Type B pancreatic cell (in vitro differentiated cells): ENCODE data around the gene PIEZO2. TPM values are rescaled to one million over a fixed set of nuclear protein-coding genes. Genes with fewer than 3 reads are reported as not detected.

Source experiments
- DNase-seq: peaks from one replicate; pipeline ENCODE4 v3.0.0; 2021; ENCODE audit warnings: mixed read lengths; ENCODE audit not compliant: unreplicated experiment; ENCODE audit errors: extremely low spot score
- H3K27ac Mint-ChIP-seq: 2 replicates; pipeline ENCODE4 v1.8.0; 2021; ENCODE audit warnings: mild to moderate bottlenecking, mixed read lengths
- H3K27me3 Mint-ChIP-seq: 2 replicates; pipeline ENCODE4 v1.8.0; 2021; ENCODE audit warnings: mixed read lengths
- H3K36me3 Mint-ChIP-seq: 2 replicates; pipeline ENCODE4 v1.8.0; 2021; ENCODE audit warnings: mixed read lengths
- H3K4me1 Mint-ChIP-seq: one replicate; pipeline ENCODE4 v1.8.0; 2021; ENCODE audit warnings: mixed read lengths; ENCODE audit not compliant: unreplicated experiment
- H3K4me3 Mint-ChIP-seq: 2 replicates; pipeline ENCODE4 v1.8.0; 2021; ENCODE audit warnings: mild to moderate bottlenecking, mixed read lengths
- H3K9me3 Mint-ChIP-seq: 2 replicates; pipeline ENCODE4 v1.8.0; 2021; ENCODE audit warnings: mixed read lengths
- total RNA-seq: library from RNA; stranded (reverse); gene quantifications from 2 replicates; pipeline ENCODE4 v1.2.1, GENCODE V29; 2021; ENCODE audit warnings: low replicate concordance
- TF ChIP-seq, protein P1 (sequence below): fragments of 200-600 bp; sonication (generic); conservative IDR thresholded peaks from 2 replicates; pipeline ENCODE4 v1.5.0; 2021; ENCODE audit warnings: antibody characterized with exemption, mild to moderate bottlenecking

Gene PIEZO2
- total RNA-seq, 1 donor from 2014 or later = 38.8 TPM

DNA sequence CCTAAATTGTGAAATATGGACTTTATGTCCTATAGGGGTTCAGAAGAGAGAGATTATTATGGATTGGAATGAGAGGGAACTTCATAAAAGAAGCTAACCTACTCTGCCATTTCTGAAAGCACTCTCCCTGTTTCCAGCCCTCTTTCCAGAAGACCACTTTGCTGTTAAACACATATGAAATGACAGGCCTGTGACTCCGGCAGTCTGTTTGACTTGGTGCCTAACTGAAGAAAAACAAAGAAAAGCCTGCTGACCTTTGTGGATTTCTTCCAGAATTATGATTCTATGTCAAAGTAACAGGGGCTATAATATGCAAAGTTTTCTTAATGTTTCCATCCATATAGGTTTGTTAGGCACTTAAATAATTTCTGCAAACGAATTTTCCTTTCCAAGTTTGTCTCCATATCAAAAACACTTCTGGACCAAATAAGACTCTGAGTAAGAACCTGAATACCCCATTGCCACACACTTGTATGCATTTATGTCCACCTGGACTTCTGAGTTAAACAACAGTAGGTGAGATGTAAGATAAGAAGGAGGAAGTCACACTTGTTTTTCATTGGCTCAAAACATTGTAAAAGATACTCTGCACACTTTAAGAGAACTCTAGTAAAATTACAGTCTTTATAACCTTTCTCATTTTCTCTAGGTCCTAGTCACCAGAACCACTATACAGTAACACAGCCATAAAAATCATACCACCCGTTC lies 111.7 kb downstream of the PIEZO2 start:
- no peak overlapping the region for H3K4me3 Mint-ChIP-seq
- no peak overlapping the region for H3K27ac Mint-ChIP-seq
- no peaks in the 10 kb centered on the region for H3K27me3 Mint-ChIP-seq
- TF ChIP-seq, protein P1, sequence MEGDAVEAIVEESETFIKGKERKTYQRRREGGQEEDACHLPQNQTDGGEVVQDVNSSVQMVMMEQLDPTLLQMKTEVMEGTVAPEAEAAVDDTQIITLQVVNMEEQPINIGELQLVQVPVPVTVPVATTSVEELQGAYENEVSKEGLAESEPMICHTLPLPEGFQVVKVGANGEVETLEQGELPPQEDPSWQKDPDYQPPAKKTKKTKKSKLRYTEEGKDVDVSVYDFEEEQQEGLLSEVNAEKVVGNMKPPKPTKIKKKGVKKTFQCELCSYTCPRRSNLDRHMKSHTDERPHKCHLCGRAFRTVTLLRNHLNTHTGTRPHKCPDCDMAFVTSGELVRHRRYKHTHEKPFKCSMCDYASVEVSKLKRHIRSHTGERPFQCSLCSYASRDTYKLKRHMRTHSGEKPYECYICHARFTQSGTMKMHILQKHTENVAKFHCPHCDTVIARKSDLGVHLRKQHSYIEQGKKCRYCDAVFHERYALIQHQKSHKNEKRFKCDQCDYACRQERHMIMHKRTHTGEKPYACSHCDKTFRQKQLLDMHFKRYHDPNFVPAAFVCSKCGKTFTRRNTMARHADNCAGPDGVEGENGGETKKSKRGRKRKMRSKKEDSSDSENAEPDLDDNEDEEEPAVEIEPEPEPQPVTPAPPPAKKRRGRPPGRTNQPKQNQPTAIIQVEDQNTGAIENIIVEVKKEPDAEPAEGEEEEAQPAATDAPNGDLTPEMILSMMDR = no peak
- DNase-seq = no peak
- H3K4me1 Mint-ChIP-seq = peaks cover 33% of the 10 kb centered on the region
- no peaks in the 10 kb centered on the region for H3K9me3 Mint-ChIP-seq
- peaks cover 4% of the 10 kb centered on the region for H3K36me3 Mint-ChIP-seq

DNA sequence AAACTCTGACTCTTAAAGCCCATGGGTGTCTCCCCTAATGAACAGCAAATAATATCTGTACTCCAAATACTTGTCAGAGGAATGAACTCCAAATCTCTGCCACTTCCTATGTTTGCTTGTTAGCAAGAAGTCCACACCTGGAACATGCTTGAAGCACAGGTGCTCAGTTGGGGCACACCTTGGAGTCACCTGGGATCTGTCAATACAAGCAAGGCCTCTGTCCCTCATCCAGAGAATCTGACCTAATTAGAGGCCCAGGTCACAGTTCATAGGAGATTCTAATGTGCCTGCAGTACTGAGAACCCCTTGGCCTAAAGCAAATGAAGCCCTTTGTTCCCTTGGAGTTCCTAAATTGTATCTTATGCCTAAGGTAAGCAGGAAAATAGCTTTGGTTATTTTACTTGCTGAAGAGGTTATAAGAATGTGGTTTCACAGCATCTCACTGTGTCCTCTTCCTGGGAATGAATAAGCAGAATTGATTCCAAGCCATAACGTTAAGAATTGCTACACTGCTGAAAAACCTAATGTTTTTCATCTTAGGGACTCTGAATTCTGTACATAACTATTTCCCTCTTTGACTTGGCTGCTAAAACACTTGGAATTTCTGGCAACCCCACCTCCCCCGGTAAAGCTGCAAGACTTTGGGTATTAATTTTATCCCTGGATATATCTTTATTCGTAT lies 113.4 kb downstream of the PIEZO2 start:
- H3K27me3 Mint-ChIP-seq = no peaks in the 10 kb centered on the region
- no peak overlapping the region for H3K27ac Mint-ChIP-seq
- no peaks in the 10 kb centered on the region for H3K9me3 Mint-ChIP-seq
- H3K36me3 Mint-ChIP-seq = peaks cover 8% of the 10 kb centered on the region
- no peak for DNase-seq
- peaks cover 26% of the 10 kb centered on the region for H3K4me1 Mint-ChIP-seq
- TF ChIP-seq, protein P1 = no peak
- no peak overlapping the region for H3K4me3 Mint-ChIP-seq

DNA sequence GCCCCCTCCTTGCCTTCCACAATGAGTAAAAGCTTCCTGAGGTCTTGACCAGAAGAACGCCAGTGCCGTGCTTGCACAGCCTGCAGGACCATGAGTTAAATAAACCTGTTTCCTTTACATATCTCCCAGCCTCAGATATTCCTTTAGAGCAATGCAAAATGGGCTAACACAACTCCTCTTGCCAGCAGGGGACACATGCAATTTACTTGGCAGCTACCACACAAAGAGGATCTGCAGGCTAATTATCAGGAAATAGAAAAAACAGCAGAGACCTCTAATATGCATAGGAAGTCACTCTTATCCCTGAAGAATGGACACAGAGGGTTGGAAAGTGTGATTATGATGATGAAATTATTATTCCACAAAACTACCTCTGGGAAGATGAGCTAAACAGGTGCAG lies 114.0 kb downstream of the PIEZO2 start:
- Mint-ChIP-seq H3K27ac (no peak overlapping the region), H3K4me3 (no peak overlapping the region), H3K9me3 (no peaks in the 10 kb centered on the region), H3K4me1 (peaks cover 24% of the 10 kb centered on the region), H3K27me3 (no peaks in the 10 kb centered on the region), H3K36me3 (peaks cover 8% of the 10 kb centered on the region)
- no peak for DNase-seq
- TF ChIP-seq, protein P1 = no peak

DNA sequence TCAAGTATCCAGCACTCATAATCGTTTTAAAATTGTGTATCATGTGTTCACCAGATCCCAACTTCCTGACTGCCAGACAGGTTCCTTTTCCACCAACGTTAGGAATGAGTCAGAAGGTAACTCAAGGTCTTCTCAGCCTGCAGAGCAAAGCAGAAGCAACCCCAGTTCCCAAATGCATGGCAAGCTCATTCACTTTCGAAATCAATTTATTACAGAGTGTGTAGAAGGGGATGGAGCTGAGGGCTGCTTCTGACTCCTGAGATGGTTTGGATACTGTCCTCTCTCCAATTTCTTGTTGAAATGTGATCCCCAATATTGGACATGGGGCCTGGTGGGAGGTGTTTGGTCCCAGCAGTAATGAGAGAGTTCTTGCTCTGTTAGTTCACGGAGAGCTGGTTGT lies 114.5 kb downstream of the PIEZO2 start:
- no peak overlapping the region for H3K27ac Mint-ChIP-seq

DNA sequence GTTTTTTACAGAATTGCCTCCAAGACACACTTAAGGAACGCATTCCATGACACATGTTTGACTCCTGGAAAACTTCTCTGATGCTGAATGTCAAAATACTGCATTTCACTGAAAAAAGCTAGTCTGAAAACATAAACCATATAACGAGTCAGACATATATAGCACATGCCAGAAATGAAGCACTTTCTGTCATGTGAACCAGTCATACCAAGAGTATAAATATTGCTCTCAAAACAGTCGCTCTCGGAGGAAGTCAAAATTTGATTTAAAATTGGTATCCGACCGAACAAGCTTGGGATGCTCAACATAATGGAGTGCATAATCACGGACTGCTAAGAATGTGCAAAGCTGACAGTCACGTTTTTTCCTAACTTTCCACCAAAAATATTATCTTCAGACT lies 115.9 kb downstream of the PIEZO2 start:
- no peak for DNase-seq
- H3K27me3 Mint-ChIP-seq = no peaks in the 10 kb centered on the region
- H3K4me3 Mint-ChIP-seq = no peak overlapping the region
- TF ChIP-seq, protein P1 = no peak
- peaks cover 8% of the 10 kb centered on the region for H3K36me3 Mint-ChIP-seq
- no peak overlapping the region for H3K27ac Mint-ChIP-seq
- no peaks in the 10 kb centered on the region for H3K9me3 Mint-ChIP-seq
- H3K4me1 Mint-ChIP-seq = peaks cover 24% of the 10 kb centered on the region

More for the DNA sequence above, 114.5 kb downstream of the PIEZO2 start:
- Mint-ChIP-seq H3K27me3 (no peaks in the 10 kb centered on the region), H3K36me3 (peaks cover 8% of the 10 kb centered on the region), H3K4me1 (peaks cover 24% of the 10 kb centered on the region), H3K9me3 (no peaks in the 10 kb centered on the region), H3K4me3 (no peak overlapping the region)
- DNase-seq = no peak
- TF ChIP-seq, protein P1 = no peak
